GM19240 (cell line): ENCODE data around the gene LIPG.

Experiments
- DNase-seq: peaks from one replicate; pipeline ENCODE4 v3.0.0; 2011; ENCODE audit warnings: low spot score; ENCODE audit not compliant: insufficient read length

The LIPG gene

GRCh38 chr18:49610022-49610445, 48.2 kb downstream of the LIPG start:
- DNase-seq = no peak

GRCh38 chr18:49611316-49611715, 49.5 kb downstream of the LIPG start:
- DNase-seq = no peak

- DNase-seq = peak; percentile 47
Measured at GRCh38 chr18:49612515-49613033, 50.7 kb downstream of the LIPG start.

GRCh38 chr18:49613141-49613640, 51.3 kb downstream of the LIPG start:
- no peak for DNase-seq

GRCh38 chr18:49613641-49614151, 51.8 kb downstream of the LIPG start:
- no peak for DNase-seq

GRCh38 chr18:49616618-49617328, 54.9 kb downstream of the LIPG start:
- no peak for DNase-seq

GRCh38 chr18:49617329-49617695, 55.5 kb downstream of the LIPG start:
- DNase-seq = no peak

- no peak for DNase-seq
Measured at GRCh38 chr18:49617865-49618264, 56.0 kb downstream of the LIPG start.

GRCh38 chr18:49618742-49619681, 57.2 kb downstream of the LIPG start:
- DNase-seq = no peak

- DNase-seq = no peak
Measured at GRCh38 chr18:49619801-49620200, 57.9 kb downstream of the LIPG start.

- no peak for DNase-seq
Measured at GRCh38 chr18:49621301-49621700, 59.4 kb downstream of the LIPG start.

GRCh38 chr18:49621717-49622351, 60.0 kb downstream of the LIPG start:
- DNase-seq = no peak

- DNase-seq = no peak
Measured at GRCh38 chr18:49623571-49623970, 61.7 kb downstream of the LIPG start.

- DNase-seq = no peak
Measured at GRCh38 chr18:49625021-49625691, 63.3 kb downstream of the LIPG start.

- no peak for DNase-seq
Measured at GRCh38 chr18:49626842-49627467, 65.1 kb downstream of the LIPG start.

- no peak for DNase-seq
Measured at GRCh38 chr18:49628119-49628518, 66.3 kb downstream of the LIPG start.

- DNase-seq = no peak
Measured at GRCh38 chr18:49628881-49629795, 67.3 kb downstream of the LIPG start.

- no peak for DNase-seq
Measured at GRCh38 chr18:49630246-49630699, 68.4 kb downstream of the LIPG start.
